ENCODE data around the gene COPS3.

- TF ChIP-seq POLR2A (IDR thresholded peaks at IDR 0.05; ENCODE audit: low read depth, low read length) (no peak), PAX5 (IDR thresholded peaks at IDR 0.05; ENCODE audit: insufficient read depth, low read length, severe bottlenecking) (no peak), TAF1 (IDR thresholded peaks at IDR 0.05; ENCODE audit: low read depth, low read length) (no peak)
Observed at GRCh38 chr17:17229416-17230384, 51.3 kb downstream of the COPS3 start.
